Suprapubic skin (tissue), 4 donors: ENCODE results near the gene ZNF691. TPM values are rescaled to one million over a fixed set of nuclear protein-coding genes. Genes with fewer than 3 reads are reported as not detected.
"Not testable (repeated sequence)": the region's sequence is repeated elsewhere in the genome, so short reads cannot be mapped to it uniquely, and the experiment has no call there.

Source experiments
- DNase-seq, 2 donors: peaks; one replicate each; pipeline ENCODE4 v3.0.0-alpha.2; 2019; ENCODE audit warnings: low spot score in 2 of 2
- H3K27ac ChIP-seq: fragments of 200-600 bp; sonication (generic); one replicate; pipeline ENCODE4 v1.5.1; 2019
- H3K27me3 ChIP-seq: fragments of 200-600 bp; sonication (generic); one replicate; pipeline ENCODE4 v1.5.1; 2019
- H3K36me3 ChIP-seq: fragments of 200-600 bp; sonication (generic); one replicate; pipeline ENCODE4 v1.5.1; 2019
- H3K4me1 ChIP-seq: fragments of 200-600 bp; sonication (generic); one replicate; pipeline ENCODE4 v1.5.1; 2019
- H3K4me3 ChIP-seq: fragments of 200-600 bp; sonication (generic); one replicate; pipeline ENCODE4 v1.5.1; 2019; ENCODE audit warnings: mild to moderate bottlenecking
- H3K9me3 ChIP-seq: fragments of 200-600 bp; sonication (generic); one replicate; pipeline ENCODE4 v1.5.1; 2019
- EP300 ChIP-seq: sonication (generic); formaldehyde crosslinking; IDR thresholded peaks from one replicate; pipeline ENCODE4 v1.6.1; 2017; ENCODE audit warnings: antibody characterized with exemption
- POLR2A ChIP-seq, 2 donors: fragments of 450-650 bp; IDR thresholded peaks; one replicate each; pipeline ENCODE4 v1.6.1; 2017; ENCODE audit warnings: antibody characterized with exemption in 2 of 2, mild to moderate bottlenecking in 2 of 2, moderate library complexity in 2 of 2
- POLR2AphosphoS5 ChIP-seq, 3 donors: sonication (generic); formaldehyde crosslinking; IDR thresholded peaks; one replicate each; pipeline ENCODE4 v1.6.1; 2017; ENCODE audit warnings: antibody characterized with exemption in 3 of 3
- WGBS: methylation state at CpG from one replicate; pipeline ENCODE4 v1.1.5; 2018; 5-methylcytosine and 5-hydroxymethylcytosine counted together
- total RNA-seq, 4 donors: library from RNA; depleted of rRNA; stranded (reverse); fragments of >200 nt; gene quantifications; one replicate each; pipeline ENCODE4 v1.1.0, GENCODE V29; 2016
- TF ChIP-seq, protein P1 (sequence below), 2 donors: fragments of 200-600 bp in 1 of 2; fragments of 450-650 bp in 1 of 2; sonication (generic) in 1 of 2; IDR thresholded peaks; one replicate each; pipeline ENCODE4 v1.5.1; 2016 to 2019; ENCODE audit warnings: antibody characterized with exemption in 2 of 2, mild to moderate bottlenecking in 1 of 2, moderate library complexity in 1 of 2

ZNF691 gene
- total RNA-seq, 4 donors from 2014 or later, result 6.5 to 15.4 (median 12.1) TPM

DNA sequence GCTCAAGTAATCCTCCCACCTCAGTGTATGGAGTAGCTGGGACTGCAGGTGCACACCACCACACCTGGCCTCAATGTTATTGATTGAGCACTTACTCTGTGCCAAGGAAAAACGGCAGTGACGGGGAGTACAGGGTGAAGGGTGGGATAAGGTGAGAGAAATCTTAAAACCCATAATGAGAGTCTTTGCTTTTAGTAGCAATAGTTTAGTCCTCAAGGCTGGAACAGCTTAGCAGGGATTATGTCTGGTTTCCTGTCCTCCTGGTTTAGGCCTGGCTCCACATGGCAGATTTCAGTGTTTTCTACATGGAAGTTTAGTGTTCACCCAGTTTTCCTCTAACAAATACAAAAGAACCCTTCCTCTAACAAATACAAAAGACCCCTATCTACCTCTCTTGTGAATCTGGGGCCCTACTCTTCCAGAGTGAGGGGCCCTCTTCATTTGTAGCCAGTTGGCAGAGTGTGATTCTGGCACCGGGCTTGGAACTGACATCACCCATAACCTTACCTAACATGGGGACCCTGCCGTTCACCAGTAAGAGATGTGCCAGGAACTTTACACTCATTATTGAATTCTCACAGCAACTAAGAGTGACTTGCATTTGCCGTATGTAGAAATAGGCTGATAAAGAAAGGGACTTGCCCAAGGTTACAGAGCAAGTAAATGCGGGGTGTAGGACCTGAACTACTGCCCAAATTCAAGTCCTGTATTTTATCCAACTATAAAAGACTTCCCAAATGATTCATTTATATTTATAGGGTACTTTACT is 6.9 kb downstream of the ZNF691 start:
- Histone ChIP-seq H3K4me1 (no peaks in the 10 kb centered on the region), H3K9me3 (no peaks in the 10 kb centered on the region), H3K27ac (no peak overlapping the region), H3K27me3 (no peaks in the 10 kb centered on the region), H3K36me3 (peaks cover 15% of the 10 kb centered on the region), H3K4me3 (no peak overlapping the region)
- 60% methylated on average over 6 of the region's 6 CpGs for WGBS
- TF ChIP-seq, protein P1, sequence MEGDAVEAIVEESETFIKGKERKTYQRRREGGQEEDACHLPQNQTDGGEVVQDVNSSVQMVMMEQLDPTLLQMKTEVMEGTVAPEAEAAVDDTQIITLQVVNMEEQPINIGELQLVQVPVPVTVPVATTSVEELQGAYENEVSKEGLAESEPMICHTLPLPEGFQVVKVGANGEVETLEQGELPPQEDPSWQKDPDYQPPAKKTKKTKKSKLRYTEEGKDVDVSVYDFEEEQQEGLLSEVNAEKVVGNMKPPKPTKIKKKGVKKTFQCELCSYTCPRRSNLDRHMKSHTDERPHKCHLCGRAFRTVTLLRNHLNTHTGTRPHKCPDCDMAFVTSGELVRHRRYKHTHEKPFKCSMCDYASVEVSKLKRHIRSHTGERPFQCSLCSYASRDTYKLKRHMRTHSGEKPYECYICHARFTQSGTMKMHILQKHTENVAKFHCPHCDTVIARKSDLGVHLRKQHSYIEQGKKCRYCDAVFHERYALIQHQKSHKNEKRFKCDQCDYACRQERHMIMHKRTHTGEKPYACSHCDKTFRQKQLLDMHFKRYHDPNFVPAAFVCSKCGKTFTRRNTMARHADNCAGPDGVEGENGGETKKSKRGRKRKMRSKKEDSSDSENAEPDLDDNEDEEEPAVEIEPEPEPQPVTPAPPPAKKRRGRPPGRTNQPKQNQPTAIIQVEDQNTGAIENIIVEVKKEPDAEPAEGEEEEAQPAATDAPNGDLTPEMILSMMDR (IDR thresholded peaks at IDR 0.05), result no peak
- TF ChIP-seq EP300 (no peak), POLR2A (IDR thresholded peaks at IDR 0.05) (no peak), POLR2AphosphoS5 (IDR thresholded peaks at IDR 0.05) (no peak)
- no peak for DNase-seq

DNA sequence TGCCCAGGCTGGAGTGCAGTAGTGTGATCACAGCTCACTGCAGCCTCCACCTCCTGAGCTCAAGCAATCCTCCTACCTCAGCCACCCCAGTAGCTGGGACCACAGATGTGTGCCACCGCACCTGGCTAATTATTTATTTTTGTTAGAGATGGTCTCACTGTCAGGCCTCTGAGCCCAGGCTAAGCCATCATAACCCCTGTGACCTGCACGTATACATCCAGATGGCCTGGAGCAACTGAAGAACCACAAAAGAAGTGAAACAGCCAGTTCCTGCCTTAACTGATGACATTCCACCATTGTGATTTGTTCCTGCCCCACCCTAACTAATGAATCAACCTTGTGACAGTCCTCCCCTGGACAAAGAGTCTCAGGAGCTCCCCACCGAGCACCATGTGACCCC is 10.1 kb downstream of the ZNF691 start:
- not testable (repeated sequence) for H3K4me1 ChIP-seq, H3K4me3 ChIP-seq, H3K27me3 ChIP-seq, H3K9me3 ChIP-seq, DNase-seq, H3K27ac ChIP-seq, H3K36me3 ChIP-seq
- 83% methylated on average over 3 of the region's 3 CpGs for WGBS

DNA sequence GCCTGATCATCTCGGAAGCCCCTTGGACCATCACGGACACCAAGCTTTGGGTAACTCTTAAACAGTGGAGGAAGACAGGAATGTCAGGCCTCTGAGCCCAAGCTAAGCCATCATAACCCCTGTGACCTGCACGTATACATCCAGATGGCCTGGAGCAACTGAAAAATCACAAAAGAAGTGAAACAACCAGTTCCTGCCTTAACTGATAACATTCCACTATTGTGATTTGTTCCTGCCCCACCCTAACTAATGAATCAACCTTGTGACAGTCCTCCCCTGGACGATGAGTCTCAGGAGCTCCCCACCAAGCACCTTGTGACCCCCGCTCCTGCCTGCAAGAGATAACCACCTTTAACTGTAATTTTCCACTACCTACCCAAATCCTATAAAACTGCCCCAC is 13.0 kb downstream of the ZNF691 start:
- not testable (repeated sequence) for H3K4me3 ChIP-seq, H3K27ac ChIP-seq, DNase-seq, H3K4me1 ChIP-seq, H3K9me3 ChIP-seq, H3K36me3 ChIP-seq, H3K27me3 ChIP-seq
- 69% methylated on average over 5 of the region's 5 CpGs for WGBS

DNA sequence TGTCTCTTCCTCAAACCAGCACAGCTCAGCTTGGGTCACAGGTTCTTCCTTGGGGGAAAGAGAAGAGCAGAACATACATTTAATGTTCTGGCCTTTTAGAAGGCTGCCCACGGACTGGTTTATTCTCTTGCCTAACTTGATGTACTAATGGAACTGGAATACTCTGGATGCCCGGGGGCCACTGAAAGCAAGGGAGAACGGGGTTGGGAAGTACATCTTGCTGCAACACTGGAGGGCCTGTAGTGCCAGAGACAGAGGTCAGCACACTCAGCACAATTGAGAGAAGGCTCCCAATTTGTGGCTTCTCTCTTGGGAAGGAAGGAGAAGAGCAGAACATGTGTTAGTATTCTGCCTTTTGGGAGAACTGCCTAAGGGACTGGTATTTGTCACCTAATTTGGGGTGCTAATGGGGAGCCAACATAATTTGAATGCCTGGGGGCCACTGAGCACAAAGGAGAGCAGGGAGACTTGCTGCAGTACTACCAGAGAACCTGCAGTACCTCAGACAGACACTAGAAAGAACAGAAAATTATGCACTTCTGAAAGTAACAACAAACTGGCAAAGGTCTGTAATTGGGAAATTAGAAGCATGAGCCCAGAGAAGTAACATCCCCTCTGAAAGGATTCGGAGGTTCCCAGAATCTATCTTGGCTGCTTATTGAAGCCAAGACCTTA is 14.1 kb downstream of the ZNF691 start:
- no peak overlapping the region for H3K4me3 ChIP-seq
- no peaks in the 10 kb centered on the region for H3K9me3 ChIP-seq
- no peaks in the 10 kb centered on the region for H3K36me3 ChIP-seq
- no peaks in the 10 kb centered on the region for H3K27me3 ChIP-seq
- no peak overlapping the region for H3K27ac ChIP-seq
- WGBS, result 93% methylated on average over 4 of the region's 4 CpGs
- no peaks in the 10 kb centered on the region for H3K4me1 ChIP-seq
- DNase-seq, result no peak
- no peak for TF ChIP-seq POLR2A (IDR thresholded peaks at IDR 0.05)
- TF ChIP-seq POLR2AphosphoS5 (IDR thresholded peaks at IDR 0.05), result no peak
- TF ChIP-seq EP300, result no peak
- TF ChIP-seq, protein P1 (IDR thresholded peaks at IDR 0.05), result no peak

DNA sequence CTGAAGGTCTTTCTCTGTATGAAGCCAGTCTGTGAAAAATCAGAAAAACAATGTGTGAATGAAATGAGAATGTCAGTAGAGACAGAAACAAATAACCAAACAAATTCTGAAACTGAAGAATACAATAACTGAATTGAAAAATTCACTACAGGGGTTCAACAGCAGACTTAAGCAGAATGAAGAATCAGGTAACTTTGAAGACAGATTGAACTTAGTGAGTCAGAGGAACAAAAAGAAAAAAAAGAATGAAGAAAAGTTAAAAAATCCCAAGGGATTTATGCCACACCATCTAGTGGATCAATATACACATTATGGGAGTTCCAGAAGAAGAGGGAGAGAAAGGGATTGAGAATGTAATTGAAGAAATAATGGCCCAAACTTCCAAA is 14.6 kb downstream of the ZNF691 start:
- Histone ChIP-seq H3K27me3 (no peaks in the 10 kb centered on the region), H3K27ac (no peak overlapping the region), H3K4me3 (no peak overlapping the region), H3K9me3 (no peaks in the 10 kb centered on the region), H3K4me1 (no peaks in the 10 kb centered on the region), H3K36me3 (no peaks in the 10 kb centered on the region)
- TF ChIP-seq, protein P1 (IDR thresholded peaks at IDR 0.05), result no peak
- TF ChIP-seq POLR2A (IDR thresholded peaks at IDR 0.05) (no peak), EP300 (no peak), POLR2AphosphoS5 (IDR thresholded peaks at IDR 0.05) (no peak)
- DNase-seq, result no peak

DNA sequence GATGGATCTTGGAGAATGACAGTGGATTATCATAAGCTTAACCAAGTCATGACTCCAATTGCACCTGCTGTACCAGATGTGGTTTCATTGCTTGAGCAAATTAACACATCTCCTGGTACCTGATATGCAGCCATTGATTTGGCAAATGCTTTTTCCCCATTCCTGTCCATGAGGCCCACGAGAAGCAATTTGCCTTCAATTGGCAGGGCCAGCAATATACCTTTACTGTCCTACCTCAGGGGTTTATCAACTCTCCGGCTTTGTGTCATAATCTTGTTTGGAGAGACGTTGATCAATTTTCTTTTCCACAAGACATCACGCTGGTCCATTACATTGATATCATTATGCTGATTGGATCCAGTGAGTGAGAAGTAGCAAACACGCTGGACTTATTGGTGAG is 20.1 kb downstream of the ZNF691 start:
- H3K27ac ChIP-seq, result no peak overlapping the region
- H3K4me3 ChIP-seq, result no peak overlapping the region
- TF ChIP-seq POLR2A (IDR thresholded peaks at IDR 0.05) (no peak), POLR2AphosphoS5 (IDR thresholded peaks at IDR 0.05) (no peak), EP300 (no peak)
- TF ChIP-seq, protein P1 (IDR thresholded peaks at IDR 0.05), result no peak
- H3K27me3 ChIP-seq, result no peaks in the 10 kb centered on the region
- DNase-seq, result no peak
- WGBS, result 87% methylated on average over 5 of the region's 5 CpGs
- H3K4me1 ChIP-seq, result no peaks in the 10 kb centered on the region
- H3K9me3 ChIP-seq, result no peaks in the 10 kb centered on the region
- no peaks in the 10 kb centered on the region for H3K36me3 ChIP-seq

DNA sequence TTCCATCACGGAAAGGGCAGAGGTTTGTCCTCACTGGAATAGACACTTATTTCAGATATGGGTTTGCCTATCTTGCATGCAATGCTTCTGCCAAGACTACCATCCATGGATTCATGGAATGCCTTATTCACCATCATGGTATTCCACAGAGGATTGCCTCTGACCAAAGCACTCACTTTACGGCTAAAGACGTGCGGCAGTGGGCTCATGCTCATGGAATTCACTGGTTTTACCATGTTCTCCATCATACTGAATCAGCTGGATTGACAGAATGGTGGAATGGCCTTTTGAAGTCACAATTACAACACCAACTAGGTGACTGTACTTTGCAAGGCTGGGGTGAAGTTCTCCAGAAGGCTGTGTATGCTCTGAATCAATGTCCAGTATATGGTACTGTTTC is 22.1 kb downstream of the ZNF691 start:
- H3K27me3 ChIP-seq, H3K27ac ChIP-seq, H3K36me3 ChIP-seq, H3K9me3 ChIP-seq, H3K4me1 ChIP-seq, DNase-seq, H3K4me3 ChIP-seq: not testable (repeated sequence)
- 98% methylated on average over 3 of the region's 4 CpGs for WGBS

DNA sequence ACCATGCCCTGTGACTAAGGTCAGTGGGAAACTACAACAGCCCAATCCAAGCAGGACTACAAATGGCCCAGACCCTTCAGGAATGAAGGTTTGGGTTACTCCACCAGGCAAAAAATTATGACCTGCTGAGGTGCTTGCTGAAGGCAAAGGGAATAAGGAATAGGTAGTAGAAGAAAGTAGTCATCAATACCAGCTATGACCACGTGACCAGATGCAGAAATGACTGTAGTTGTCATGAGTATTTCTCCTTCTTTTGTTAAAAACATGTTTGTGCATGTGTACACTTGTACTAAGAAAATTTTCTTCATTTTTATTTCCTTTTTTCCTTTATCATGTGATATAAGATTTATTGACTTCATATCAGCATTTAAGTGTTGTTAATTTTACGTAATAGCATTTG is 22.8 kb downstream of the ZNF691 start:
- not testable (repeated sequence) for H3K27ac ChIP-seq, H3K4me1 ChIP-seq, H3K27me3 ChIP-seq, H3K4me3 ChIP-seq, H3K36me3 ChIP-seq, DNase-seq, H3K9me3 ChIP-seq
- 54% methylated on average over 2 of the region's 2 CpGs for WGBS

DNA sequence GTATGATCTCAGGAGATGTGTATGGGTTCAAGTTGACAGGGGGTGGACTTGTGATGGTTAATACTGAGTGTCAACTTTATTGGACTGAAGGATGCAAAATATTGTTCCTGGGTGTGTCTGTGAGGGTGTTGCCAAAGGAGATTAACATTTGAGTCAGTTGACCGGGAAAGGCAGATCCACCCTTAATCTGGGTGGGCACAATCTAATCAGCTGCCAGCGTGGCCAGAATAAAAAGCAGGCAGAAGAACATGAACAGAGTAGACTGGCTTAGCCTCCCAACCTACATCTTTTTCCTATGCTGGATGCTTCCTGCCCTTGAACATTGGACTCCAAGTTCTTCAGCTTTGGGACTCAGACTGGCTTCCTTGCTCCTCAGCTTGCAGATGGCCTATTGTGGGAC is 23.3 kb downstream of the ZNF691 start:
- H3K9me3 ChIP-seq, H3K27ac ChIP-seq, H3K36me3 ChIP-seq, DNase-seq, H3K4me1 ChIP-seq, H3K27me3 ChIP-seq, H3K4me3 ChIP-seq: not testable (repeated sequence)
- WGBS, result 53% methylated on average over 2 of the region's 2 CpGs
